Measurements from ENCODE around the gene GBGT1. TPM values are rescaled to one million over a fixed set of nuclear protein-coding genes. Genes with fewer than 3 reads are reported as not detected.

The GBGT1 gene
- total RNA-seq, 3 donors from 2014 or later = 4.3 to 14.0 (median 8.6) TPM

DNA sequence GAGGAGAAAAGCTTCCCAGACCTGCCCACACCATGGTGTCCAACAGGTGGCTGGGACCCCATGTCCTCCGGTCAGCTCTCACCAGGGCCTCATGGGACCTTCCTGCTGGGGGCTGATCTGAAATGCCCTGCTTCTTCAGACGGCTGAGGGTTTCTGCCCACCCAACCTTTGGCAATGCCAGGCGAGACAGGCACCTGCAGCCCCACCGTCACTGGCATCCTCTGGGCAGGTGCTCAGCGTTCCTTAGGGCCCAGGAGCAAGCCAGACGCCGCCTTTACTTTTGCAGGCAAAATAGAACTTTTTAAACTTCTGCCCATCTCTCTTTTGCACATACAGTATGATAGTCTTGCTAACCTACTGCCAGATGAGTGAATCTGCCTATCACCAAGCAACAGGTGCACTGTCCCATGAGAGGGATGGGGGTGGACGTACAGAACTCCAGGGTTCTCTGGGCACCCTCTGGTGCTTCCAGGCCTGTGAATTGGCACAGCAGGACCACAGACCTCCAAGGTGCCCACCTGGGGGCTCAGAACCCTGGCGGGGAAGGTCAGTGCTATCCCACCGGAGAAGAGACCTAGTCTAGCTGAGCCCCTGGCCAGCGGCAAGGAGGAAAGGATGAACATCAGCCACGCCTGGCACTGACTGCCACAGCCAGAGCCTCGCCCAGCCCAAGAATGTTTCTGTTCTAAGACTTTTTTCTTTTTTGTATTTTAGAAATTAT, 37.9 kb upstream of the GBGT1 start:
- no peak for TF ChIP-seq CTCF (IDR thresholded peaks at IDR 0.05)
- Histone ChIP-seq H3K4me1 (ENCODE audit: low read depth) (no peaks in the 10 kb centered on the region), H3K4me3 (no peak overlapping the region), H3K9me3 (no peaks in the 10 kb centered on the region), H3K36me3 (ENCODE audit: low read depth) (no peaks in the 10 kb centered on the region)
- no peak for ATAC-seq
- no peak for DNase-seq
- intact Hi-C loops (cut with DNase I, micrococcal nuclease) = no loop called here

GRCh38 chr9:133200631-133201030, 36.9 kb upstream of the GBGT1 start:
- Histone ChIP-seq H3K36me3 (ENCODE audit: low read depth) (no peaks in the 10 kb centered on the region), H3K4me1 (ENCODE audit: low read depth) (no peaks in the 10 kb centered on the region), H3K4me3 (no peak overlapping the region), H3K9me3 (no peaks in the 10 kb centered on the region)
- TF ChIP-seq CTCF (IDR thresholded peaks at IDR 0.05) = no peak
- ATAC-seq (no peak), DNase-seq (no peak)
- intact Hi-C loops (cut with DNase I, micrococcal nuclease) = no loop called here

DNA sequence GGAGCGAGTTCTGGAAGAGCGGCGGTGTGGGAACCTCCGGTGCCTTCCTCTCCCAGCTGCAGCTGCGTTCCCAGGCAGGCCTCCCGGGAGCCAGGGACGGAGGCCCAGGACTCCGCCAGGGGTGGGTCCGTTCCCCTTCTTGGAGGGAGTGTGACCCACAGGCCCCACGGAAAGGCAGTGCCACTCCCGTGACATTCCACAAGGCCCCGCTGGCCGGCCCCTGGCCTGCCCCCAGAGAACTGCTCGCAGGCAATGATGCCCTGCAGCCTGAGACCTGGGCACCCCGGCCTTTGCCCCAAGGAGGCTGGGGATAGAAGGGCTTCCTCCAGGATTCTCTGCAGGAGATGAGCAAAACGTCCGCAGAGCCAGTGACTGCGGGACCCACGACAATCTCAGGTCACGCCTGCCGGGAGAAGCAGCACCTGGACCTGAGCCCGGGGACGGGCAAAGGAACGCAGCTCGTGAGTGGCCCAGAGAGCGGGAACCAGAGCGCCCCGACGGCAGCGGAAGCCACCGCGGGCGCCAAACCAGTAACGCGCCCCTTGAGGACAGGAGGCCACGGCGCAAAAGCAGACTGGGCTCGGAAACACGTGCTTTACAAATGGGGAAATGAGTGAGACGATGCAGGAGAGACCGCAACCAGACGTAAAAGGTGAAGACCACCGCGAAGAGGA, 36.1 kb upstream of the GBGT1 start:
- Histone ChIP-seq H3K9me3 (peaks cover 5% of the 10 kb centered on the region), H3K4me3 (no peak overlapping the region), H3K36me3 (ENCODE audit: low read depth) (no peaks in the 10 kb centered on the region), H3K4me1 (ENCODE audit: low read depth) (no peaks in the 10 kb centered on the region)
- TF ChIP-seq CTCF (IDR thresholded peaks at IDR 0.05) = no peak
- peak; percentile 94 for ATAC-seq
- intact Hi-C loops (cut with DNase I, micrococcal nuclease) = no loop called here
- peak; percentile 23 to 67 (median 61) for DNase-seq

DNA sequence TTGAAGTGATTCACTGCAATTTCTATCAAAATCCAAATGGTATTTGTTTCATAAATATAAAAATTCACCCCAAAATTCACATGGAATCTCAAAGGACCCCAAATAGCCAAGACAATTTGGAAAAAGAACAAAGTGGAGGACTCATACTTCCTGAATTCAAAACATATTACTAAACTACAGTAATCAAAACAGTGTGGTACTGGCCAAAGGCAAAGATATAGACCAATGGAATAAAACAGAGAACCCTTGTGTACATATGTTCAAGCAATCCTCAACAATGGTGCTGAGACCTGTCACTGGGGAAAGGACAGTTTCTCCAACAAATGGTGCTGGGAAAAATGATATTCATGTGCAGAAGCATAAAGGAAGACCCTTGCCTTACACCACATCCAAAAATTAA, 31.3 kb upstream of the GBGT1 start:
- no peak overlapping the region for H3K4me3 ChIP-seq
- peaks cover 5% of the 10 kb centered on the region for H3K9me3 ChIP-seq
- no peaks in the 10 kb centered on the region for H3K36me3 ChIP-seq (ENCODE audit: low read depth)
- DNase-seq (no peak), ATAC-seq (no peak)
- intact Hi-C loops (cut with DNase I, micrococcal nuclease) = no loop called here
- TF ChIP-seq CTCF (IDR thresholded peaks at IDR 0.05) = no peak
- H3K4me1 ChIP-seq (ENCODE audit: low read depth) = no peaks in the 10 kb centered on the region

DNA sequence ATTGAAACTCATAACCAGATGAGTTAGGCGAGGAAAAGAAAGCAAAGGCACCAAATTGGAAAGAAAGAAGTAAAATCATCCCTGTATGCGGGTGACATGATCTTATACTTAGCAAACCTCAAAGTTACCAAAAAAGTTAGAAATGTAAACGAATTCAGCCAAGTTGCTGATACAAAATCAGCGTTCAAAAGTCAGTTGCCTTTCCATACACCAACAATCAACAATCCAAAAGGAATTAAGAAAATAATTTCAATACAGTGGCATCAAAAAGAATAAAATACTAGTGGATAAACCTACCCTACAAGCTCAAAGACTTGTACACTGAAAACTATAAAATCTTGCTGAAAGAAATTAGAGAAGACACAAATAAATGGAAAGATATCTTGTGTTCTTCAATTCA, 30.9 kb upstream of the GBGT1 start:
- peaks cover 5% of the 10 kb centered on the region for H3K9me3 ChIP-seq
- DNase-seq (no peak), ATAC-seq (no peak)
- no peak overlapping the region for H3K4me3 ChIP-seq
- no peaks in the 10 kb centered on the region for H3K36me3 ChIP-seq (ENCODE audit: low read depth)
- no peaks in the 10 kb centered on the region for H3K4me1 ChIP-seq (ENCODE audit: low read depth)
- TF ChIP-seq CTCF (IDR thresholded peaks at IDR 0.05) = no peak
- intact Hi-C loops (cut with DNase I, micrococcal nuclease) = no loop called here
